Sigmoid colon (tissue), 4 donors: ENCODE data around the gene ERBB2.

Source experiments
- EP300 ChIP-seq, 4 donors: sonication (generic); formaldehyde crosslinking; IDR thresholded peaks; one replicate each; pipeline ENCODE4 v1.6.1; 2017; ENCODE audit warnings: antibody characterized with exemption in 4 of 4
- POLR2A ChIP-seq, 2 donors: fragments of 450-650 bp; IDR thresholded peaks; one replicate each; pipeline ENCODE4 v1.6.1; 2016; ENCODE audit warnings: antibody characterized with exemption in 2 of 2, mild to moderate bottlenecking in 2 of 2, moderate library complexity in 2 of 2
- POLR2AphosphoS5 ChIP-seq, 4 donors: sonication (generic); formaldehyde crosslinking; IDR thresholded peaks; one replicate each; pipeline ENCODE4 v1.6.1; 2017; ENCODE audit warnings: antibody characterized with exemption in 4 of 4
- TF ChIP-seq, protein P1 (sequence below), 4 experiments: fragments of 450-650 bp in 3 of 4; fragments of 200-600 bp in 1 of 4; IDR thresholded peaks; one replicate each; pipeline ENCODE4 v1.5.1; 2016 to 2019; ENCODE audit warnings: antibody characterized with exemption in 4 of 4, mild to moderate bottlenecking in 3 of 4, moderate library complexity in 2 of 4

DNA sequence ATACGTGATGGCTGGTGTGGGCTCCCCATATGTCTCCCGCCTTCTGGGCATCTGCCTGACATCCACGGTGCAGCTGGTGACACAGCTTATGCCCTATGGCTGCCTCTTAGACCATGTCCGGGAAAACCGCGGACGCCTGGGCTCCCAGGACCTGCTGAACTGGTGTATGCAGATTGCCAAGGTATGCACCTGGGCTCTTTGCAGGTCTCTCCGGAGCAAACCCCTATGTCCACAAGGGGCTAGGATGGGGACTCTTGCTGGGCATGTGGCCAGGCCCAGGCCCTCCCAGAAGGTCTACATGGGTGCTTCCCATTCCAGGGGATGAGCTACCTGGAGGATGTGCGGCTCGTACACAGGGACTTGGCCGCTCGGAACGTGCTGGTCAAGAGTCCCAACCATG is 24.9 kb downstream of the ERBB2 start:
- no peak for TF ChIP-seq EP300 (IDR thresholded peaks at IDR 0.05)
- TF ChIP-seq, protein P1, sequence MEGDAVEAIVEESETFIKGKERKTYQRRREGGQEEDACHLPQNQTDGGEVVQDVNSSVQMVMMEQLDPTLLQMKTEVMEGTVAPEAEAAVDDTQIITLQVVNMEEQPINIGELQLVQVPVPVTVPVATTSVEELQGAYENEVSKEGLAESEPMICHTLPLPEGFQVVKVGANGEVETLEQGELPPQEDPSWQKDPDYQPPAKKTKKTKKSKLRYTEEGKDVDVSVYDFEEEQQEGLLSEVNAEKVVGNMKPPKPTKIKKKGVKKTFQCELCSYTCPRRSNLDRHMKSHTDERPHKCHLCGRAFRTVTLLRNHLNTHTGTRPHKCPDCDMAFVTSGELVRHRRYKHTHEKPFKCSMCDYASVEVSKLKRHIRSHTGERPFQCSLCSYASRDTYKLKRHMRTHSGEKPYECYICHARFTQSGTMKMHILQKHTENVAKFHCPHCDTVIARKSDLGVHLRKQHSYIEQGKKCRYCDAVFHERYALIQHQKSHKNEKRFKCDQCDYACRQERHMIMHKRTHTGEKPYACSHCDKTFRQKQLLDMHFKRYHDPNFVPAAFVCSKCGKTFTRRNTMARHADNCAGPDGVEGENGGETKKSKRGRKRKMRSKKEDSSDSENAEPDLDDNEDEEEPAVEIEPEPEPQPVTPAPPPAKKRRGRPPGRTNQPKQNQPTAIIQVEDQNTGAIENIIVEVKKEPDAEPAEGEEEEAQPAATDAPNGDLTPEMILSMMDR (IDR thresholded peaks at IDR 0.05), result no peak
- no peak for TF ChIP-seq POLR2A (IDR thresholded peaks at IDR 0.05)
- no peak for TF ChIP-seq POLR2AphosphoS5 (IDR thresholded peaks at IDR 0.05)
